Measurements from ENCODE around the gene HIP1R.

Gene HIP1R

GRCh38 chr12:122811777-122812176, 23.5 kb upstream of the HIP1R start:
- Histone ChIP-seq H3K4me3 (ENCODE audit: low read depth in 1 of 2, low read length in 1 of 2) (no peak overlapping the region), H3K36me3 (no peaks in the 10 kb centered on the region), H3K4me1 (ENCODE audit: control insufficient read depth in 1 of 2, insufficient read depth in 1 of 2, low read depth in 1 of 2, low read length in 1 of 2) (peaks cover 0 to 4% of the 10 kb centered on the region in 2 experiments), H3K27ac (no peak overlapping the region), H3K27me3 (no peaks in the 10 kb centered on the region), H3K9me3 (no peaks in the 10 kb centered on the region)
- TF ChIP-seq CTCF (IDR thresholded peaks at IDR 0.05) = no peak

- no peaks in the 10 kb centered on the region for H3K27me3 ChIP-seq
- no peak for TF ChIP-seq CTCF (IDR thresholded peaks at IDR 0.05)
- H3K4me1 ChIP-seq (ENCODE audit: control insufficient read depth in 1 of 2, insufficient read depth in 1 of 2, low read depth in 1 of 2, low read length in 1 of 2) = peaks cover 0 to 4% of the 10 kb centered on the region in 2 experiments
- H3K27ac ChIP-seq = no peak overlapping the region
- H3K9me3 ChIP-seq = no peaks in the 10 kb centered on the region
- H3K4me3 ChIP-seq (ENCODE audit: low read depth in 1 of 2, low read length in 1 of 2) = no peak overlapping the region
- H3K36me3 ChIP-seq = no peaks in the 10 kb centered on the region
These were observed 21.9 kb upstream of the HIP1R start for GRCh38 chr12:122813310-122813713.

GRCh38 chr12:122819209-122819785, 16.0 kb upstream of the HIP1R start:
- peaks cover 4 to 12% of the 10 kb centered on the region in 2 experiments for H3K4me1 ChIP-seq (ENCODE audit: control insufficient read depth in 1 of 2, insufficient read depth in 1 of 2, low read depth in 1 of 2, low read length in 1 of 2)
- H3K27ac ChIP-seq = no peak overlapping the region

GRCh38 chr12:122820138-122820537, 15.1 kb upstream of the HIP1R start:
- TF ChIP-seq CTCF (IDR thresholded peaks at IDR 0.05) = no peak
- Histone ChIP-seq H3K4me3 (ENCODE audit: low read depth in 1 of 2, low read length in 1 of 2) (no peak overlapping the region), H3K4me1 (ENCODE audit: control insufficient read depth in 1 of 2, insufficient read depth in 1 of 2, low read depth in 1 of 2, low read length in 1 of 2) (peaks cover 4 to 12% of the 10 kb centered on the region in 2 experiments), H3K27me3 (no peaks in the 10 kb centered on the region), H3K36me3 (no peaks in the 10 kb centered on the region), H3K9me3 (no peaks in the 10 kb centered on the region), H3K27ac (no peak overlapping the region)

More at GRCh38 chr12:122819209-122819785, 16.0 kb upstream of the HIP1R start:
- Histone ChIP-seq H3K36me3 (no peaks in the 10 kb centered on the region), H3K4me3 (ENCODE audit: low read depth in 1 of 2, low read length in 1 of 2) (no peak overlapping the region), H3K9me3 (no peaks in the 10 kb centered on the region), H3K27me3 (no peaks in the 10 kb centered on the region)
- TF ChIP-seq CTCF (IDR thresholded peaks at IDR 0.05) = no peak

GRCh38 chr12:122820838-122821271, 14.4 kb upstream of the HIP1R start:
- Histone ChIP-seq H3K4me3 (ENCODE audit: low read depth in 1 of 2, low read length in 1 of 2) (no peak overlapping the region), H3K4me1 (ENCODE audit: control insufficient read depth in 1 of 2, insufficient read depth in 1 of 2, low read depth in 1 of 2, low read length in 1 of 2) (peaks cover 4 to 12% of the 10 kb centered on the region in 2 experiments), H3K27me3 (no peaks in the 10 kb centered on the region), H3K9me3 (no peaks in the 10 kb centered on the region), H3K27ac (no peak overlapping the region), H3K36me3 (no peaks in the 10 kb centered on the region)
- TF ChIP-seq CTCF (IDR thresholded peaks at IDR 0.05) = no peak

Measured in neutrophil (primary cell).